Skeletal muscle satellite cell (primary cell): Measurements from ENCODE around the gene NCAM1. TPM values are rescaled to one million over a fixed set of nuclear protein-coding genes. Genes with fewer than 3 reads are reported as not detected.

ENCODE experiments used
- small RNA-seq: library from RNA; depleted of rRNA; stranded (forward); fragments of <200 nt; gene quantifications from one replicate; pipeline ENCODE3, GENCODE V24; 2012

NCAM1 gene

Small RNAs within 50 kb of the gene (small RNA-seq; reads per million reads assigned to genes)
- gene RNU7-187P, result not detected
